ENCODE data around the gene GNAS.

GNAS gene

GRCh38 chr20:58922036-58922435, 69.5 kb downstream of the GNAS start:
- no peak for TF ChIP-seq CTCF (IDR thresholded peaks at IDR 0.05; ENCODE audit: low read depth, low read length, poor library complexity, severe bottlenecking)
- no peak for TF ChIP-seq EZH2phosphoT487 (IDR thresholded peaks at IDR 0.05; ENCODE audit: borderline replicate concordance, low read length)
- Histone ChIP-seq H3K4me3 (ENCODE audit: low read length) (no peak overlapping the region), H3K9me3 (ENCODE audit: control insufficient read depth, insufficient read depth, low read length) (no peaks in the 10 kb centered on the region), H3K36me3 (ENCODE audit: control insufficient read depth, low read length) (no peaks in the 10 kb centered on the region), H3K9me2 (replicated peaks; ENCODE audit: control insufficient read depth, low read length) (no peaks in the 10 kb centered on the region), H3F3A (ENCODE audit: control insufficient read depth, insufficient read depth) (no peaks in the 10 kb centered on the region), H3K4me2 (ENCODE audit: low read length) (no peak overlapping the region), H3K79me2 (ENCODE audit: control insufficient read depth, low read length) (no peaks in the 10 kb centered on the region), H4K20me1 (ENCODE audit: control insufficient read depth, insufficient read depth, low read depth, low read length) (no peaks in the 10 kb centered on the region), H3K27ac (ENCODE audit: low read depth, low read length) (no peak overlapping the region), H3K4me1 (ENCODE audit: control insufficient read depth, low read length) (no peaks in the 10 kb centered on the region), H3K27me3 (ENCODE audit: control insufficient read depth, low read length) (peaks cover 15% of the 10 kb centered on the region)

- no peaks in the 10 kb centered on the region for H3K9me3 ChIP-seq (ENCODE audit: control insufficient read depth, insufficient read depth, low read length)
- no peak overlapping the region for H3K4me2 ChIP-seq (ENCODE audit: low read length)
- H3F3A ChIP-seq (ENCODE audit: control insufficient read depth, insufficient read depth), result no peaks in the 10 kb centered on the region
- no peaks in the 10 kb centered on the region for H4K20me1 ChIP-seq (ENCODE audit: control insufficient read depth, insufficient read depth, low read depth, low read length)
- no peaks in the 10 kb centered on the region for H3K9me2 ChIP-seq (replicated peaks; ENCODE audit: control insufficient read depth, low read length)
- H3K27ac ChIP-seq (ENCODE audit: low read depth, low read length), result no peak overlapping the region
- no peaks in the 10 kb centered on the region for H3K36me3 ChIP-seq (ENCODE audit: control insufficient read depth, low read length)
- peaks cover 15% of the 10 kb centered on the region for H3K27me3 ChIP-seq (ENCODE audit: control insufficient read depth, low read length)
- TF ChIP-seq CTCF (IDR thresholded peaks at IDR 0.05; ENCODE audit: low read depth, low read length, poor library complexity, severe bottlenecking), result no peak
- no peak for TF ChIP-seq EZH2phosphoT487 (IDR thresholded peaks at IDR 0.05; ENCODE audit: borderline replicate concordance, low read length)
- no peak overlapping the region for H3K4me3 ChIP-seq (ENCODE audit: low read length)
- H3K4me1 ChIP-seq (ENCODE audit: control insufficient read depth, low read length), result no peaks in the 10 kb centered on the region
- no peaks in the 10 kb centered on the region for H3K79me2 ChIP-seq (ENCODE audit: control insufficient read depth, low read length)
Measured at GRCh38 chr20:58923117-58923712, 70.7 kb downstream of the GNAS start.

- Histone ChIP-seq H3K4me3 (ENCODE audit: low read length) (no peak overlapping the region), H3K27me3 (ENCODE audit: control insufficient read depth, low read length) (peaks cover 15% of the 10 kb centered on the region), H3F3A (ENCODE audit: control insufficient read depth, insufficient read depth) (no peaks in the 10 kb centered on the region), H3K9me2 (replicated peaks; ENCODE audit: control insufficient read depth, low read length) (no peaks in the 10 kb centered on the region), H3K36me3 (ENCODE audit: control insufficient read depth, low read length) (no peaks in the 10 kb centered on the region), H3K9me3 (ENCODE audit: control insufficient read depth, insufficient read depth, low read length) (no peaks in the 10 kb centered on the region), H4K20me1 (ENCODE audit: control insufficient read depth, insufficient read depth, low read depth, low read length) (no peaks in the 10 kb centered on the region), H3K79me2 (ENCODE audit: control insufficient read depth, low read length) (no peaks in the 10 kb centered on the region), H3K27ac (ENCODE audit: low read depth, low read length) (no peak overlapping the region), H3K4me1 (ENCODE audit: control insufficient read depth, low read length) (no peaks in the 10 kb centered on the region), H3K4me2 (ENCODE audit: low read length) (no peak overlapping the region)
- TF ChIP-seq EZH2phosphoT487 (IDR thresholded peaks at IDR 0.05; ENCODE audit: borderline replicate concordance, low read length) (no peak), CTCF (IDR thresholded peaks at IDR 0.05; ENCODE audit: low read depth, low read length, poor library complexity, severe bottlenecking) (no peak)
Measured at GRCh38 chr20:58926802-58927489, 74.4 kb downstream of the GNAS start.

Data from DOHH2 (cell line).